Measurements from ENCODE around the gene MRPS2.
"Not testable (repeated sequence)": the region's sequence is repeated elsewhere in the genome, so short reads cannot be mapped to it uniquely, and the experiment has no call there.

Gene MRPS2

GRCh38 chr9:135500525-135501260, at the start of gene MRPS2:
Gene MRPS2 (plus strand): TSS chr9:135500682. CDS start chr9:135500711, 29 bp downstream.
- DNase-seq (ENCODE audit: low read depth in 2 of 3, low spot score in 2 of 3), result peak; percentile 61 to 80 (median 69)

GRCh38 chr9:135450956-135451355, 49.5 kb upstream of the MRPS2 start:
- DNase-seq (ENCODE audit: low read depth in 2 of 3, low spot score in 2 of 3), result no peak

GRCh38 chr9:135451909-135452308, 48.6 kb upstream of the MRPS2 start:
- DNase-seq (ENCODE audit: low read depth in 2 of 3, low spot score in 2 of 3), result not testable (repeated sequence)

- DNase-seq (ENCODE audit: low read depth in 2 of 3, low spot score in 2 of 3), result no peak
These were observed 45.7 kb upstream of the MRPS2 start for GRCh38 chr9:135454737-135455136.

- DNase-seq (ENCODE audit: low read depth in 2 of 3, low spot score in 2 of 3), result no peak
These were observed 45.0 kb upstream of the MRPS2 start for GRCh38 chr9:135455401-135456030.

GRCh38 chr9:135456436-135457104, 43.9 kb upstream of the MRPS2 start:
- DNase-seq (ENCODE audit: low read depth in 2 of 3, low spot score in 2 of 3), result no peak

- DNase-seq (ENCODE audit: low read depth in 2 of 3, low spot score in 2 of 3), result not testable (repeated sequence)
These were observed 42.0 kb upstream of the MRPS2 start for GRCh38 chr9:135458478-135458877.

- no peak for DNase-seq (ENCODE audit: low read depth in 2 of 3, low spot score in 2 of 3)
These were observed 38.5 kb upstream of the MRPS2 start for GRCh38 chr9:135461936-135462335.

- no peak for DNase-seq (ENCODE audit: low read depth in 2 of 3, low spot score in 2 of 3)
These were observed 37.3 kb upstream of the MRPS2 start for GRCh38 chr9:135463140-135463539.

- DNase-seq (ENCODE audit: low read depth in 2 of 3, low spot score in 2 of 3), result no peak
These were observed 36.3 kb upstream of the MRPS2 start for GRCh38 chr9:135464181-135464580.

- peak in 1 of 3 experiments; percentile 13 for DNase-seq (ENCODE audit: low read depth in 2 of 3, low spot score in 2 of 3)
These were observed 31.5 kb upstream of the MRPS2 start for GRCh38 chr9:135468854-135469521.

- DNase-seq (ENCODE audit: low read depth in 2 of 3, low spot score in 2 of 3), result no peak
These were observed 28.5 kb upstream of the MRPS2 start for GRCh38 chr9:135471791-135472640.

GRCh38 chr9:135473972-135474543, 26.4 kb upstream of the MRPS2 start:
- DNase-seq (ENCODE audit: low read depth in 2 of 3, low spot score in 2 of 3), result no peak

GRCh38 chr9:135474915-135475314, 25.6 kb upstream of the MRPS2 start:
- no peak for DNase-seq (ENCODE audit: low read depth in 2 of 3, low spot score in 2 of 3)

GRCh38 chr9:135476561-135477355, 23.7 kb upstream of the MRPS2 start:
- no peak for DNase-seq (ENCODE audit: low read depth in 2 of 3, low spot score in 2 of 3)

- no peak for DNase-seq (ENCODE audit: low read depth in 2 of 3, low spot score in 2 of 3)
These were observed 22.3 kb upstream of the MRPS2 start for GRCh38 chr9:135478191-135478590.

- no peak for DNase-seq (ENCODE audit: low read depth in 2 of 3, low spot score in 2 of 3)
These were observed 21.5 kb upstream of the MRPS2 start for GRCh38 chr9:135478829-135479468.

GRCh38 chr9:135479469-135480052, 20.9 kb upstream of the MRPS2 start, which contains the start of gene PPP1R26:
Gene PPP1R26 (plus strand): TSS chr9:135479782. CDS start chr9:135484511, 4,729 bp downstream.
- DNase-seq (ENCODE audit: low read depth in 2 of 3, low spot score in 2 of 3), result no peak
